Hepatocyte (in vitro differentiated cells): ENCODE data around the gene BST2. TPM values are rescaled to one million over a fixed set of nuclear protein-coding genes. Genes with fewer than 3 reads are reported as not detected.
A peak's percentile ranks its signal among the peaks of the same experiment; 100 is the strongest.

ENCODE experiments used
- DNase-seq: peaks from one replicate; pipeline ENCODE4 v3.0.0-alpha.2; 2016; ENCODE audit warnings: low spot score
- H2AFZ ChIP-seq: fragments of 200-600 bp; sonication (generic); 2 replicates; pipeline ENCODE4 v1.6.0; 2016; ENCODE audit warnings: antibody characterized with exemption, mild to moderate bottlenecking
- H3K27ac ChIP-seq: fragments of 200-600 bp; sonication (generic); 2 replicates; pipeline ENCODE4 v1.5.1; 2016; ENCODE audit warnings: mild to moderate bottlenecking
- H3K27me3 ChIP-seq: fragments of 200-600 bp; sonication (generic); 2 replicates; pipeline ENCODE4 v1.6.1; 2016
- H3K36me3 ChIP-seq: fragments of 200-600 bp; sonication (generic); replicated peaks from 2 replicates; pipeline ENCODE4 v1.5.1; 2016; ENCODE audit warnings: low read depth; ENCODE audit not compliant: insufficient read depth
- H3K4me1 ChIP-seq: fragments of 200-600 bp; sonication (generic); 2 replicates; pipeline ENCODE4 v1.5.1; 2016; ENCODE audit warnings: mild to moderate bottlenecking, moderate library complexity; ENCODE audit not compliant: insufficient read depth
- H3K4me2 ChIP-seq: fragments of 200-600 bp; sonication (generic); 2 replicates; pipeline ENCODE4 v1.6.0; 2016
- H3K4me3 ChIP-seq: fragments of 200-600 bp; sonication (generic); 2 replicates; pipeline ENCODE4 v1.5.1; 2016; ENCODE audit warnings: mild to moderate bottlenecking
- H3K79me2 ChIP-seq: fragments of 200-600 bp; sonication (generic); 2 replicates; pipeline ENCODE4 v1.6.0; 2017; ENCODE audit warnings: mild to moderate bottlenecking
- H3K9me2 ChIP-seq: fragments of 200-600 bp; sonication (generic); replicated peaks from 2 replicates; pipeline ENCODE4 v1.6.0; 2017; ENCODE audit warnings: mild to moderate bottlenecking; ENCODE audit not compliant: insufficient read depth
- H3K9me3 ChIP-seq: fragments of 200-600 bp; sonication (generic); 2 replicates; pipeline ENCODE4 v1.5.1; 2016; ENCODE audit warnings: low read depth, mild to moderate bottlenecking
- H4K20me1 ChIP-seq: fragments of 200-600 bp; sonication (generic); 2 replicates; pipeline ENCODE4 v1.6.0; 2016; ENCODE audit warnings: mild to moderate bottlenecking; ENCODE audit not compliant: insufficient read depth, poor library complexity, severe bottlenecking
- EZH2 ChIP-seq: fragments of 200-600 bp; sonication (generic); IDR thresholded peaks from 2 replicates; pipeline ENCODE4 v1.6.1; 2016; ENCODE audit warnings: antibody characterized with exemption, mild to moderate bottlenecking, borderline replicate concordance
- EZH2phosphoT487 ChIP-seq: fragments of 200-600 bp; sonication (generic); IDR thresholded peaks from one replicate; pipeline ENCODE4 v1.6.1; 2018; ENCODE audit warnings: antibody characterized with exemption, mild to moderate bottlenecking, low read depth, moderate library complexity; ENCODE audit not compliant: unreplicated experiment, severe bottlenecking
- WGBS: methylation state at CpG from one replicate; pipeline ENCODE4 v1.1.6; 2016; ENCODE audit warnings: low lambda C conversion rate; ENCODE audit errors: missing lambda C conversion rate; 5-methylcytosine and 5-hydroxymethylcytosine counted together
- polyA plus RNA-seq: library from polyadenylated mRNA; unstranded; fragments of >200 nt; fragmentation: Nextera tagmentation; extraction: Ambion mirVana; gene quantifications from 2 replicates; pipeline ENCODE4 v1.2.1, GENCODE V29; 2016
- total RNA-seq: library from RNA; depleted of rRNA; stranded (reverse); fragments of >200 nt; gene quantifications from 2 replicates; pipeline ENCODE4 v1.2.3, GENCODE V29; 2014
- TF ChIP-seq, protein P1 (sequence below): fragments of 200-600 bp; sonication (generic); IDR thresholded peaks from 2 replicates; pipeline ENCODE4 v1.5.1; 2016; ENCODE audit warnings: antibody characterized with exemption, mild to moderate bottlenecking; ENCODE audit not compliant: poor library complexity

The BST2 gene
- total and polyA plus RNA-seq, 2 experiments from 2014 or later: 43.2 to 129 TPM

GRCh38 chr19:17429641-17430113, 24.2 kb upstream of the BST2 start:
- H3K4me1 ChIP-seq: no peaks in the 10 kb centered on the region
- no peaks in the 10 kb centered on the region for H3K27me3 ChIP-seq
- no peak overlapping the region for H3K4me3 ChIP-seq
- TF ChIP-seq, protein P1, sequence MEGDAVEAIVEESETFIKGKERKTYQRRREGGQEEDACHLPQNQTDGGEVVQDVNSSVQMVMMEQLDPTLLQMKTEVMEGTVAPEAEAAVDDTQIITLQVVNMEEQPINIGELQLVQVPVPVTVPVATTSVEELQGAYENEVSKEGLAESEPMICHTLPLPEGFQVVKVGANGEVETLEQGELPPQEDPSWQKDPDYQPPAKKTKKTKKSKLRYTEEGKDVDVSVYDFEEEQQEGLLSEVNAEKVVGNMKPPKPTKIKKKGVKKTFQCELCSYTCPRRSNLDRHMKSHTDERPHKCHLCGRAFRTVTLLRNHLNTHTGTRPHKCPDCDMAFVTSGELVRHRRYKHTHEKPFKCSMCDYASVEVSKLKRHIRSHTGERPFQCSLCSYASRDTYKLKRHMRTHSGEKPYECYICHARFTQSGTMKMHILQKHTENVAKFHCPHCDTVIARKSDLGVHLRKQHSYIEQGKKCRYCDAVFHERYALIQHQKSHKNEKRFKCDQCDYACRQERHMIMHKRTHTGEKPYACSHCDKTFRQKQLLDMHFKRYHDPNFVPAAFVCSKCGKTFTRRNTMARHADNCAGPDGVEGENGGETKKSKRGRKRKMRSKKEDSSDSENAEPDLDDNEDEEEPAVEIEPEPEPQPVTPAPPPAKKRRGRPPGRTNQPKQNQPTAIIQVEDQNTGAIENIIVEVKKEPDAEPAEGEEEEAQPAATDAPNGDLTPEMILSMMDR: no peak
- no peak for TF ChIP-seq EZH2phosphoT487
- TF ChIP-seq EZH2: no peak
- 89% methylated on average over 17 of the region's 17 CpGs for WGBS
- no peaks in the 10 kb centered on the region for H3K9me3 ChIP-seq
- no peaks in the 10 kb centered on the region for H3K9me2 ChIP-seq
- DNase-seq: no peak
- no peaks in the 10 kb centered on the region for H3K79me2 ChIP-seq
- H3K36me3 ChIP-seq: no peaks in the 10 kb centered on the region
- H3K27ac ChIP-seq: no peak overlapping the region
- no peaks in the 10 kb centered on the region for H4K20me1 ChIP-seq
- no peak overlapping the region for H2AFZ ChIP-seq
- H3K4me2 ChIP-seq: no peak overlapping the region

DNA sequence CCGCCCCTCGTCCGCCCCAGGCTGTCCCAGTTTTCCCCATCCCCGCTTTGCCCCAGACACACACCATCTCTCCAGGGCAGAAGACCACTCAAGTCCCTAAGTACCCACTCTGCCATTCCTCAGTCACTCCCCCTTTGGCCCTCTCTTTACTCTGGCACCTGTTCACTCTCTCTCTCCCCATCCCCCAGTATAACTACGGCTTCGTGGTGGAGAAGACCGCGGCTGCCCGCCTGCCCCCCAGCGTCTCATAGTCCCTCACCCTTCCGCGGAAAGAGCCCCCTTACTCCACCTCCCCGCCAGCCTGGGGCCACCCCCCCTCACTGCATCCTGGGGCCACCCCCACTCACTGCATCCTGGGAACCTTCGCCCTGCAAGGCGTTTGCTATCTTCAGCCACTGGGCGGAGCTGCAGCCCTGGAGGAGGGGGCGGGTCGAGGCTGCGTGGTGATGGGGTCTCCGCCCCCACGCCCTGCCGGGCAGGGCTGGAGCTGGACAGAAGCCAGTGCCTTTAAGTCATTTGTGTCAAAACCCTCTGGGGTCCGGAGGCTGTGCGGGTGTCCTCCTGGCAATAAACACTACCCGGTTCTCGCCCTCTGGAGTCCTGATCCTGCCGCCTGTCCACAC, 19.4 kb upstream of the BST2 start:
- H2AFZ ChIP-seq: no peak overlapping the region
- no peak for TF ChIP-seq EZH2phosphoT487
- TF ChIP-seq, protein P1: peak; percentile 66
- WGBS: 8% methylated on average over 16 of the region's 27 CpGs
- no peaks in the 10 kb centered on the region for H3K9me2 ChIP-seq
- H3K4me3 ChIP-seq: no peak overlapping the region
- H3K27ac ChIP-seq: no peak overlapping the region
- no peaks in the 10 kb centered on the region for H3K36me3 ChIP-seq
- H3K4me1 ChIP-seq: no peaks in the 10 kb centered on the region
- no peaks in the 10 kb centered on the region for H3K27me3 ChIP-seq
- H3K9me3 ChIP-seq: no peaks in the 10 kb centered on the region
- DNase-seq: peak; percentile 81
- H4K20me1 ChIP-seq: no peaks in the 10 kb centered on the region
- H3K79me2 ChIP-seq: peaks cover 2% of the 10 kb centered on the region
- H3K4me2 ChIP-seq: peak overlapping the region; percentile 71

GRCh38 chr19:17423429-17424208, 18.2 kb upstream of the BST2 start:
- TF ChIP-seq, protein P1: no peak
- TF ChIP-seq EZH2 (no peak), EZH2phosphoT487 (no peak)
- Histone ChIP-seq H4K20me1 (no peaks in the 10 kb centered on the region), H3K4me1 (peaks cover 6% of the 10 kb centered on the region), H3K27me3 (no peaks in the 10 kb centered on the region), H3K4me3 (no peak overlapping the region), H2AFZ (no peak overlapping the region), H3K27ac (no peak overlapping the region), H3K36me3 (no peaks in the 10 kb centered on the region), H3K9me3 (no peaks in the 10 kb centered on the region), H3K4me2 (no peak overlapping the region), H3K9me2 (no peaks in the 10 kb centered on the region), H3K79me2 (peaks cover 2% of the 10 kb centered on the region)
- DNase-seq: no peak
- 95% methylated on average over 20 of the region's 20 CpGs for WGBS
